ENCODE results near the gene PRF1.

The PRF1 gene

GRCh38 chr10:70562036-70562755 is 40.3 kb downstream of the PRF1 start:
- H3K79me2 ChIP-seq (ENCODE audit: control insufficient read depth, insufficient read depth, low read length, poor library complexity): no peaks in the 10 kb centered on the region
- H2AK5ac ChIP-seq (ENCODE audit: low read length): no peak overlapping the region
- H2BK12ac ChIP-seq (ENCODE audit: low read length): no peak overlapping the region
- H3K4me1 ChIP-seq (ENCODE audit: control insufficient read depth in 1 of 2, insufficient read depth in 2 of 2, low read length in 2 of 2): no peaks in the 10 kb centered on the region
- H3K14ac ChIP-seq (ENCODE audit: low read length): no peak overlapping the region
- no peak overlapping the region for H3K4ac ChIP-seq (ENCODE audit: low read depth, low read length)
- no peaks in the 10 kb centered on the region for H3K36me3 ChIP-seq (ENCODE audit: control insufficient read depth in 1 of 2, insufficient read depth in 2 of 2, low read length in 2 of 2)
- H3K27ac ChIP-seq (ENCODE audit: low read depth, low read length): no peak overlapping the region
- no peak overlapping the region for H3K4me2 ChIP-seq (ENCODE audit: low read length)
- no CpG with 5 or more reads among the region's 15 CpGs for WGBS (ENCODE audit: extremely low coverage, insufficient coverage, insufficient read length)
- no peak overlapping the region for H3K9ac ChIP-seq (ENCODE audit: low read length)
- no peak overlapping the region for H2BK120ac ChIP-seq (ENCODE audit: insufficient read depth, low read length, poor library complexity)
- no peak overlapping the region for H3K23ac ChIP-seq (ENCODE audit: low read length)
- no peaks in the 10 kb centered on the region for H3K79me1 ChIP-seq (ENCODE audit: low read length)
- no peak overlapping the region for H4K91ac ChIP-seq (ENCODE audit: low read depth, low read length)
- H3K27me3 ChIP-seq (ENCODE audit: insufficient read depth, low read length): no peaks in the 10 kb centered on the region
- no peaks in the 10 kb centered on the region for H3K9me3 ChIP-seq (ENCODE audit: insufficient read depth, low read depth, low read length)
- no peak overlapping the region for H2BK5ac ChIP-seq (ENCODE audit: low read depth, low read length, poor library complexity)
- no peak overlapping the region for H4K12ac ChIP-seq (ENCODE audit: low read depth, low read length)
- H4K8ac ChIP-seq (ENCODE audit: low read depth, low read length): no peak overlapping the region
- H2AFZ ChIP-seq (ENCODE audit: insufficient read depth, low read length, poor library complexity): no peak overlapping the region
- H3K4me3 ChIP-seq (ENCODE audit: low read depth, low read length): no peak overlapping the region
- no peak for DNase-seq
- no peak overlapping the region for H3K18ac ChIP-seq (ENCODE audit: low read length)

GRCh38 chr10:70561558-70561957 is 41.0 kb downstream of the PRF1 start:
- Histone ChIP-seq H3K14ac (ENCODE audit: low read length) (no peak overlapping the region), H3K18ac (ENCODE audit: low read length) (no peak overlapping the region), H2BK12ac (ENCODE audit: low read length) (no peak overlapping the region), H3K23ac (ENCODE audit: low read length) (no peak overlapping the region), H3K79me2 (ENCODE audit: control insufficient read depth, insufficient read depth, low read length, poor library complexity) (no peaks in the 10 kb centered on the region), H3K4ac (ENCODE audit: low read depth, low read length) (no peak overlapping the region), H4K91ac (ENCODE audit: low read depth, low read length) (no peak overlapping the region), H3K9ac (ENCODE audit: low read length) (no peak overlapping the region), H4K8ac (ENCODE audit: low read depth, low read length) (no peak overlapping the region), H3K9me3 (ENCODE audit: insufficient read depth, low read depth, low read length) (no peaks in the 10 kb centered on the region), H2AFZ (ENCODE audit: insufficient read depth, low read length, poor library complexity) (no peak overlapping the region), H2BK5ac (ENCODE audit: low read depth, low read length, poor library complexity) (no peak overlapping the region), H3K36me3 (ENCODE audit: control insufficient read depth in 1 of 2, insufficient read depth in 2 of 2, low read length in 2 of 2) (no peaks in the 10 kb centered on the region), H2BK120ac (ENCODE audit: insufficient read depth, low read length, poor library complexity) (no peak overlapping the region), H3K4me1 (ENCODE audit: control insufficient read depth in 1 of 2, insufficient read depth in 2 of 2, low read length in 2 of 2) (no peaks in the 10 kb centered on the region), H4K12ac (ENCODE audit: low read depth, low read length) (no peak overlapping the region), H2AK5ac (ENCODE audit: low read length) (no peak overlapping the region), H3K79me1 (ENCODE audit: low read length) (no peaks in the 10 kb centered on the region), H3K27ac (ENCODE audit: low read depth, low read length) (no peak overlapping the region), H3K4me2 (ENCODE audit: low read length) (no peak overlapping the region), H3K27me3 (ENCODE audit: insufficient read depth, low read length) (no peaks in the 10 kb centered on the region), H3K4me3 (ENCODE audit: low read depth, low read length) (no peak overlapping the region)
- no CpG with 5 or more reads among the region's 6 CpGs for WGBS (ENCODE audit: extremely low coverage, insufficient coverage, insufficient read length)
- no peak for DNase-seq

GRCh38 chr10:70561070-70561469 is 41.5 kb downstream of the PRF1 start:
- Histone ChIP-seq H3K27ac (ENCODE audit: low read depth, low read length) (no peak overlapping the region), H2AK5ac (ENCODE audit: low read length) (no peak overlapping the region), H3K27me3 (ENCODE audit: insufficient read depth, low read length) (no peaks in the 10 kb centered on the region), H2BK5ac (ENCODE audit: low read depth, low read length, poor library complexity) (no peak overlapping the region), H3K14ac (ENCODE audit: low read length) (no peak overlapping the region), H3K4me1 (ENCODE audit: control insufficient read depth in 1 of 2, insufficient read depth in 2 of 2, low read length in 2 of 2) (no peaks in the 10 kb centered on the region), H3K9ac (ENCODE audit: low read length) (no peak overlapping the region), H4K8ac (ENCODE audit: low read depth, low read length) (no peak overlapping the region), H4K91ac (ENCODE audit: low read depth, low read length) (no peak overlapping the region), H3K4me3 (ENCODE audit: low read depth, low read length) (no peak overlapping the region), H3K23ac (ENCODE audit: low read length) (no peak overlapping the region), H3K4ac (ENCODE audit: low read depth, low read length) (no peak overlapping the region), H4K12ac (ENCODE audit: low read depth, low read length) (no peak overlapping the region), H3K79me1 (ENCODE audit: low read length) (no peaks in the 10 kb centered on the region), H2BK120ac (ENCODE audit: insufficient read depth, low read length, poor library complexity) (no peak overlapping the region), H3K9me3 (ENCODE audit: insufficient read depth, low read depth, low read length) (no peaks in the 10 kb centered on the region), H3K36me3 (ENCODE audit: control insufficient read depth in 1 of 2, insufficient read depth in 2 of 2, low read length in 2 of 2) (no peaks in the 10 kb centered on the region), H3K18ac (ENCODE audit: low read length) (no peak overlapping the region), H2AFZ (ENCODE audit: insufficient read depth, low read length, poor library complexity) (no peak overlapping the region), H3K4me2 (ENCODE audit: low read length) (no peak overlapping the region), H3K79me2 (ENCODE audit: control insufficient read depth, insufficient read depth, low read length, poor library complexity) (no peaks in the 10 kb centered on the region), H2BK12ac (ENCODE audit: low read length) (no peak overlapping the region)
- DNase-seq: no peak
- no CpG with 5 or more reads among the region's 10 CpGs for WGBS (ENCODE audit: extremely low coverage, insufficient coverage, insufficient read length)

GRCh38 chr10:70560511-70560941 is 42.0 kb downstream of the PRF1 start:
- Histone ChIP-seq H3K18ac (ENCODE audit: low read length) (no peak overlapping the region), H2BK12ac (ENCODE audit: low read length) (no peak overlapping the region), H3K9ac (ENCODE audit: low read length) (no peak overlapping the region), H3K14ac (ENCODE audit: low read length) (no peak overlapping the region), H3K4me1 (ENCODE audit: control insufficient read depth in 1 of 2, insufficient read depth in 2 of 2, low read length in 2 of 2) (no peaks in the 10 kb centered on the region), H3K79me2 (ENCODE audit: control insufficient read depth, insufficient read depth, low read length, poor library complexity) (no peaks in the 10 kb centered on the region), H3K27me3 (ENCODE audit: insufficient read depth, low read length) (no peaks in the 10 kb centered on the region), H3K23ac (ENCODE audit: low read length) (no peak overlapping the region), H2AFZ (ENCODE audit: insufficient read depth, low read length, poor library complexity) (no peak overlapping the region), H2BK5ac (ENCODE audit: low read depth, low read length, poor library complexity) (no peak overlapping the region), H3K9me3 (ENCODE audit: insufficient read depth, low read depth, low read length) (no peaks in the 10 kb centered on the region), H3K4ac (ENCODE audit: low read depth, low read length) (no peak overlapping the region), H3K27ac (ENCODE audit: low read depth, low read length) (no peak overlapping the region), H3K4me2 (ENCODE audit: low read length) (no peak overlapping the region), H2BK120ac (ENCODE audit: insufficient read depth, low read length, poor library complexity) (no peak overlapping the region), H3K36me3 (ENCODE audit: control insufficient read depth in 1 of 2, insufficient read depth in 2 of 2, low read length in 2 of 2) (no peaks in the 10 kb centered on the region), H2AK5ac (ENCODE audit: low read length) (no peak overlapping the region), H4K12ac (ENCODE audit: low read depth, low read length) (no peak overlapping the region), H3K4me3 (ENCODE audit: low read depth, low read length) (no peak overlapping the region), H3K79me1 (ENCODE audit: low read length) (no peaks in the 10 kb centered on the region), H4K8ac (ENCODE audit: low read depth, low read length) (no peak overlapping the region), H4K91ac (ENCODE audit: low read depth, low read length) (no peak overlapping the region)
- no peak for DNase-seq
- WGBS (ENCODE audit: extremely low coverage, insufficient coverage, insufficient read length): no CpG with 5 or more reads among the region's 14 CpGs
